COLO668 (cell line): ENCODE results near the gene TTBK2.
"Not testable (repeated sequence)": the region's sequence is repeated elsewhere in the genome, so short reads cannot be mapped to it uniquely, and the experiment has no call there.

Experiments
- DNase-seq: peaks from one replicate; lab custom pipeline; 2025; ENCODE audit not compliant: unreplicated experiment; lab: John Stamatoyannopoulos, UW

Gene TTBK2

GRCh38 chr15:42908538-42908937, 12.0 kb downstream of the TTBK2 start:
- DNase-seq, result no peak

GRCh38 chr15:42903388-42904324, 16.9 kb downstream of the TTBK2 start:
- DNase-seq, result no peak

DNA sequence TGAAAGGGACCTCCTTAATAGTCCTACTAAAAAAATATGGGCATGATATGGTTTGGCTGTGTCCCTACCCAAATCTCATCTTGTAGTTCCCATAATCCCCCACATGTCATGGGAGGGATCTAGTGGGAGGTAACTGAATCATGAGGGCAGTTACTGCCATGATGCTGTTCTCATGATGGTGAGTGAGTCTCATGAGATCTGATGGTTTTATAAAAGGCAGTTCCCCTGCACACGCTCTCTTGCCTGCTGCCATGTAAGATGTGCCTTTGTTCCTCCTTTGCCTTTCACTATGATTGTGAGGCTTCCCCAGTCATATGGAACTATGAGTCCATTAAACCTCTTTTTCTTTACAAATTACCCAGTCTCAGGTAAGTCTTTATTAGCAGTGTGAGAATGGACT, 26.7 kb downstream of the TTBK2 start:
- DNase-seq, result not testable (repeated sequence)

DNA sequence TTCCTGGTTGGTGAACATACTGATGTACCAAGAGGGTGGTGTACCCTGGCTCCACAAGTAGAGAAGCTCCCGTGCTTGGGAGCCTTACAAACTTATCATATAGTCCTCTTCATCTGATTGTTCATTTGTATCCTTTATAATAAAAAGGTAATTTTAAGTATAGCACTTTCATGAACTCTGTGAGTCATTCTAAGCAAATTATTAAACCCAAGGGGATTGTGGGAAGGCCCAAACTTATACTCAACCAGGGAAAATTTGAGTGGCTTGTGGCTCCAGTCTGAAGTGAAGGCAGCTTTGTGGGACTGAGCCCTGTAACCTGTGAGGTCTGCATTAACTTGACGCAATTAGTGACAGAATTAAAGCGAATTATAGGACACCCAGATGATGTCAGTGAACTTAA, 29.0 kb downstream of the TTBK2 start:
- DNase-seq, result no peak

GRCh38 chr15:42890161-42890913, 30.2 kb downstream of the TTBK2 start:
- no peak for DNase-seq

- not testable (repeated sequence) for DNase-seq
Measured at GRCh38 chr15:42887384-42887783, 33.2 kb downstream of the TTBK2 start.

DNA sequence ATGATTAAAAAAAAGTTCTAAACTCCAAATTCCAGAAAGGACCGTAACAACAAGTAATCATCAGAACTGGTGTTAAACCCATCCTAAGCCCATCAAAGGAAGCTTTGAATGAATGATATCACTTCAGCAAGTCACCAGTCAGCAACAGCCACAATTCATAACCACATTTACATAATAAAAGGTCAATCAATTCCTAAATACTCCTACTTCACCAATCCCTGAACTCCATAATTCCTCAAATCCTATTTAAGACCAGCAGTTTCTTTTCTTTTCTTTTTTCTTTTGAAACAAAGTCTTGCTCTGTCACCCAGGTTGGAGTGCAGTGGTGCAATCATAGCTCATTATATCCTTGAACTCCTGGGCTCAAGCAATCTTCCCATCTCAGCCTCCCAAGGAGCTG, 40.5 kb downstream of the TTBK2 start:
- no peak for DNase-seq

DNA sequence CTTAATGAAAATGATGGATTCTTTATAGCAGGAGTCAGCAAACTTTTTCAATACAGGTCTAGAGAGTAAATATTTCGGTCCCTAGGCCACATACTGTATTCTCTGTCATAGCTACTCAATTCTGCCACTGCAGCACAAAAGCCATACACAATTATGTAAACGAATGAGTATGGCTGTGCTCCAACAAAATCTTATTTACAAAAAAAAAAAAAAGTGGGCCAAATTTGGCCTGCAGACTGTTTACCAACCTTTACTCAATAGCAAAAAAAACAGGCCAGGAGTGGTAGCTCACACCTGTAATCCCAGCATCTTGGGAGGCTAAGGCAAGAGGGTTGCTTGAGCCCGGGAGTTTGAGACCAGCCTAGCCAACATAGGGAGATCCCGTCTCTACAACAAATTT, 41.1 kb downstream of the TTBK2 start:
- DNase-seq, result no peak

DNA sequence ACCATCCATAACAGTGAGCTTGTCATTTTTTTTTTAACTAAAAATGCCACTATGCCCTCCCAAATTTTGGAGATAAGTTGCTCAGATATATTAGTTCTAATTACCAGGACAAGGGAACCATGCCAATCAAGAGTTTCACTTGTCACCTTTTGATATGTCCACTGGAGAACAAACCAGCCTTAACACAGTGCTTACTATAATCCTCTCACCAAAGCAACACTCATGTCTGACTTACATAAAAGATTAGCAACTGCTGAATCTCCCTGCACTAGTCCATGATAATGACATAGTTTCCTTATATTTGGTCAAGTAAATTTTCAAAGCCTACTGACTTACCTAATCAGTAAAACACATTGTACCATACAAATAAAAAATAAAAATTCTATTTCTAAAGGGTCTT, 44.4 kb downstream of the TTBK2 start:
- DNase-seq, result no peak

- DNase-seq, result no peak
Measured at GRCh38 chr15:42868683-42869082, 51.9 kb downstream of the TTBK2 start.

DNA sequence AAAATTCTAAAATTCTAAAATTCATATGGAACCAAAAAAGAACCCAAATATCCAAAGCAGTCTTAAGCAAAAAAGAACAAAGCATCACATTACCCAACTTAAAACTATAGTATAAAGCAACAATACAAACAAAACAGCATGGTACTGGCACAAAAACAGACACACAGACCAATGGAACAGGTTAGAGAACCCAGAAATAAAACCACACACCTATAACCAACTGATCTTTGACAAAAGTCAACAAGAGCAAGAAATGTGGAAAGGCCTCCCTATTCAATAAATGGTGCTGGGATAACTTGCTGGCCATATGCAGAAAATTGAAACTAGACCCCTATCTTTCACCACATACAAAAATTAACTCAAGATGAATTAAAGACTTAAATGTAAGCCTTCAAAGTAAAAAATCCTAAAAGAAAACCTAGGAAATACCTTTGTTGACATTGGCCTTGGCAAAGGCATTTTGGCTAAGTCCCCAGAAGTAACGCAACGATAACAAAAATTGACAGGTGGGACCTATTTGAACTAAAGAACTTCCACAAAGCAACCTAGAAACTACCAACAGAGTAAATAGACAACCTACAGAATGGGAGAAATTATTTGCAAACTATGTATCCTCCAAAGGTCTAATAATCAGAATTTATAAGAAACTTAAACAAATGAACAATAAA, 56.9 kb downstream of the TTBK2 start:
- no peak for DNase-seq

- DNase-seq, result no peak
Measured at GRCh38 chr15:42858999-42859789, 61.4 kb downstream of the TTBK2 start.

GRCh38 chr15:42858540-42858939, 62.0 kb downstream of the TTBK2 start:
- DNase-seq, result no peak

GRCh38 chr15:42854576-42854975, 66.0 kb downstream of the TTBK2 start:
- no peak for DNase-seq

DNA sequence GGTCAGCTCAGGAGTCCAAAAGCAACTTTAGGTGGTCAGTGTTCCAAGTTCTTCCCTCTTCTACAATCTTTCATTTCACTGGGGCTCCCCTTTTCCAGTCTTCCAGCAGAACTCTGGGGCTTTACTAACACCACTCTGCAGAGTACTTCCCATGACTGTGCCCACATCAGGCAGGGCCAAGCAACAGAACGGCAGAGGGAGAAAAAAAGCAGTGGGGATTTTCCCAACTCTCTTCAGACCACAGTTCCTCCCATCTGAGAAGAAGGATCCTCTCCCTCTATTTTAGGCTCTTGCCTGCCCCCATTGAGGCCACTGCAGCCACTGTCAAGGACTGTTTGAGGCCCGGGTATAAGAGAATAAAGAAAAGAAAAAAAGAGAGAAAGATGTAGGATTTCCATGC, 70.7 kb downstream of the TTBK2 start:
- no peak for DNase-seq

DNA sequence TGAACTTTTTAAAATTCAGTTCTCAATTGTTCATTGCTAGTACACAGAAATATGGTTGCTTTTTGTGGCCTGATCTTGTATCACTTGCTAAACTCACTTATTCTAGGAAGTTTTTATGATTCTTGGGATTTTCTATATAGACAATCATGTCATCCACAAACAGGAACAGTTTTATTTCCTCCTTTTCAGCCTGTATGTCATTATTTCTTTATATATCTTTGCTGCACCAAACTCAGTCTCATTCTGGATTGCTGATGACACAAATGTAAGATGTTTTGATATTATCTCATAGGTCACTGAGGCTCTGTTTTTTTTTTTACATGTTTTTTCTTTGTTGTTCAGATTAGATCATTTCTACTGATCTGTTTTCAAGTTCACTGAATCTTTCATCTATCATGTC, 71.7 kb downstream of the TTBK2 start:
- no peak for DNase-seq

- no peak for DNase-seq
Measured at GRCh38 chr15:42846647-42847046, 73.9 kb downstream of the TTBK2 start.

DNA sequence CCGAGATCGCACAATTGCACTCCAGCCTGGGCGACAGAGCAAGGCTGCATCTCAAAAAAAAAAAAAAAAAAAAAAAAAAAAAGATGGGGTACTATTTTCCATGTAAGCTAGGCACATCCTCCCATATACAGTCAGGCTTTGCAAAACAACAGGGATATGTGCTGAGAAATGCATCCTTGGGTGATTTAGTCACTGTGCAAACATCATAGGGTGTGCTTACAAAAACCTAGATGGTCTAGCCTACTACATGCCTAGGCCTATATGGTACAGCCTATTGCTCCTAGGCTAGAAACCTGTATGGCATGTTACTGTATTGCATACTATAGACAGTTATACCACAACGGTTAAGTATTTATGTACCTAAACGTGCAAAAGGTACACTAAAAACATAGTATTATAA, 75.0 kb downstream of the TTBK2 start:
- DNase-seq, result no peak

DNA sequence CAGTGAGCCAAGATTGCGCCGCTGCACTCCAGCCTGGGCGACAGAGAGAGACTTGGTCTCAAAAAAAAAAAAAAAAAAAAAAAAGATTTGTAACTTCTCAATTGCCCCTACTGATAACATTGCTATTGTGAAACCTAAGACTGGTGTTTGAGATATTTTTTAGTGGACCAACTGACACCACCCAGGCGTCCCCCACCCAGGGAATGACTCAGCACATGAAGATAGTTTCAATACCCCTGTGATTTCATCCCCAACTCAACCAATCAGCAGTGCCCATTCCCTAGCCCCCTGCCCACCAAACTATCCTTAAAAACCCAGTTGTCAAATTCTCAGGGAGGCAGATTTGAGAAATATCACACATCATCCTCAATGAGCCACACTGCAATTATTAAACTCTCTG, 76.9 kb downstream of the TTBK2 start:
- no peak for DNase-seq

DNA sequence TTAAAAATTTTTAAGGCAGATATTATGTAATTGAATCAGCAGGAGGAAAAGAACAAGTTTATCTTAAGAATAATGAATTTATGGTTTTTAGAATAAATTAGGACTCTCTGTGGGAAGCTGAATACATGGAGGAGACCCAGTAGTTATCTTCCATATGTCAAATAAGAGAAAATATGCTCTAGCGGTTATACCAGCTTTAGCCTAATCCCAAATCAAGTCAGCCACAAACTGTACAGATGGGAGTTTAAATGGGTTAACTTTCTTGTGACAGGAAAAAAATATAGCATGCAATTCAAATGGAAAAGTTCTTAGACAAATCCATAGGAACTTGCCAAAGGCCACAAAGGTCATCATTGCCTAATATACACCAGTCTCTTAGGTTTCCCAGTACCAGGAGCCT, 84.3 kb downstream of the TTBK2 start:
- DNase-seq, result no peak

GRCh38 chr15:42832576-42832975, 88.0 kb downstream of the TTBK2 start:
- no peak for DNase-seq
